CD14-positive monocyte (primary cell): ENCODE results near the gene FHL3. TPM values are rescaled to one million over a fixed set of nuclear protein-coding genes. Genes with fewer than 3 reads are reported as not detected.

Source experiments
- DNase-seq, 3 donors: peaks; one replicate each; pipeline ENCODE4 v3.0.0-alpha.2; 2011 to 2022
- H2AFZ ChIP-seq: 2 replicates; pipeline ENCODE4 v1.6.0; 2012; ENCODE audit warnings: mild to moderate bottlenecking, low read depth, low read length, inconsistent platforms; ENCODE audit not compliant: insufficient read depth, poor library complexity, severe bottlenecking
- H3K27ac ChIP-seq, 2 donors: 1 replicate in 1 of 2; 2 replicates in 1 of 2; pipeline ENCODE4 v1.5.1; 2012 to 2013; ENCODE audit warnings: low read length in 2 of 2, control low read depth in 1 of 2, inconsistent platforms in 1 of 2, low read depth in 1 of 2, mild to moderate bottlenecking in 1 of 2
- H3K27me3 ChIP-seq, 2 donors: one replicate each; pipeline versions ENCODE4 v1.6.0 to v1.6.1; 2011 to 2013; ENCODE audit warnings: low read length in 2 of 2; ENCODE audit not compliant: control insufficient read depth in 2 of 2, insufficient read depth in 2 of 2
- H3K36me3 ChIP-seq, 2 donors: replicated peaks in 1 of 2; 1 replicate in 1 of 2; 2 replicates in 1 of 2; pipeline versions ENCODE4 v1.5.1 to v1.6.1; 2012 to 2013; ENCODE audit warnings: low read length in 2 of 2, control low read depth in 1 of 2, inconsistent platforms in 1 of 2, mild to moderate bottlenecking in 1 of 2; ENCODE audit not compliant: insufficient read depth in 2 of 2, control insufficient read depth in 1 of 2
- H3K4me1 ChIP-seq, 2 donors: 1 replicate in 1 of 2; 2 replicates in 1 of 2; pipeline versions ENCODE4 v1.5.1 to v1.6.1; 2012 to 2013; ENCODE audit warnings: low read length in 2 of 2, control low read depth in 1 of 2, inconsistent platforms in 1 of 2, mild to moderate bottlenecking in 1 of 2, moderate library complexity in 1 of 2; ENCODE audit not compliant: insufficient read depth in 2 of 2, control insufficient read depth in 1 of 2
- H3K4me2 ChIP-seq: replicated peaks from 2 replicates; pipeline ENCODE3; 2012; ENCODE audit warnings: low read length, moderate library complexity, mild to moderate bottlenecking; ENCODE audit not compliant: poor library complexity, severe bottlenecking; ENCODE audit errors: extremely low read depth
- H3K4me3 ChIP-seq, 3 experiments: fragments of 200-600 bp in 1 of 3; sonication (generic) in 1 of 3; replicated peaks in 1 of 3; 1 replicate in 2 of 3; 2 replicates in 1 of 3; pipeline ENCODE4 v1.5.1; 2011 to 2013; ENCODE audit warnings: low read length in 3 of 3, mild to moderate bottlenecking in 3 of 3, control low read depth in 2 of 3, low read depth in 2 of 3, inconsistent platforms in 1 of 3, moderate library complexity in 1 of 3
- H3K79me2 ChIP-seq: 2 replicates; pipeline ENCODE4 v1.6.0; 2012; ENCODE audit warnings: mild to moderate bottlenecking, control low read depth, inconsistent platforms, low read length, moderate library complexity; ENCODE audit not compliant: insufficient read depth
- H3K9ac ChIP-seq: 2 replicates; pipeline ENCODE4 v1.6.0; 2017; ENCODE audit warnings: low read length, mild to moderate bottlenecking; ENCODE audit not compliant: insufficient read depth, poor library complexity, severe bottlenecking
- H3K9me3 ChIP-seq, 2 donors: replicated peaks in 1 of 2; 1 replicate in 1 of 2; 2 replicates in 1 of 2; pipeline versions ENCODE4 v1.5.1 to v1.6.1; 2012 to 2013; ENCODE audit warnings: low read length in 2 of 2, control low read depth in 1 of 2; ENCODE audit not compliant: control insufficient read depth in 1 of 2, insufficient read depth in 1 of 2
- H4K20me1 ChIP-seq: 2 replicates; pipeline ENCODE4 v1.6.0; 2012; ENCODE audit warnings: mild to moderate bottlenecking, low read length, control low read depth, moderate library complexity; ENCODE audit not compliant: insufficient read depth
- H3K27ac Mint-ChIP-seq, 7 donors: one replicate each; pipeline ENCODE4 v1.8.0; 2020; ENCODE audit warnings: mild to moderate bottlenecking in 7 of 7, mixed read lengths in 7 of 7, moderate library complexity in 6 of 7, inconsistent platforms in 2 of 7
- H3K27me3 Mint-ChIP-seq, 3 donors: one replicate each; pipeline ENCODE4 v1.8.0; 2021 to 2022; ENCODE audit warnings: low read depth in 3 of 3, mild to moderate bottlenecking in 3 of 3, mixed read lengths in 3 of 3, moderate library complexity in 3 of 3, inconsistent platforms in 1 of 3
- H3K36me3 Mint-ChIP-seq, 2 donors: one replicate each; pipeline ENCODE4 v1.8.0; 2020; ENCODE audit warnings: mixed read lengths in 2 of 2, inconsistent platforms in 1 of 2, mild to moderate bottlenecking in 1 of 2
- H3K4me1 Mint-ChIP-seq: one replicate; pipeline ENCODE4 v1.8.0; 2020; ENCODE audit warnings: mild to moderate bottlenecking, mixed read lengths
- H3K4me3 Mint-ChIP-seq, 2 donors: one replicate each; pipeline ENCODE4 v1.8.0; 2020; ENCODE audit warnings: mild to moderate bottlenecking in 2 of 2, mixed read lengths in 2 of 2, moderate library complexity in 1 of 2
- H3K9me3 Mint-ChIP-seq, 7 donors: one replicate each; pipeline ENCODE4 v1.8.0; 2020 to 2022; ENCODE audit warnings: mixed read lengths in 7 of 7, mild to moderate bottlenecking in 6 of 7, moderate library complexity in 6 of 7, inconsistent platforms in 2 of 7
- CTCF ChIP-seq: fragments of 200-600 bp; IDR thresholded peaks from one replicate; pipeline ENCODE4 v1.8.0; 2022; ENCODE audit warnings: antibody characterized with exemption, mild to moderate bottlenecking
- WGBS: methylation state at CpG from one replicate; pipeline ENCODE4 v1.1.5; 2013; ENCODE audit warnings: missing lambda C conversion rate; ENCODE audit not compliant: insufficient coverage; 5-methylcytosine and 5-hydroxymethylcytosine counted together
- intact Hi-C, 2 donors: fragments of 100-400 bp; cut with micrococcal nuclease; formaldehyde crosslinking; loops; one replicate each; pipeline versions ENCODE4 v1.15.0 to v1.15.1; 2023
- polyA plus RNA-seq, 3 donors: library from polyadenylated mRNA; depleted of rRNA in 1 of 3; unstranded in 2 of 3; stranded (reverse) in 1 of 3; fragments of 300-500 nt in 2 of 3; fragments of >200 nt in 1 of 3; fragmentation: Illumina TruSeq in 2 of 3; gene quantifications; 1 replicate in 2 of 3; 2 replicates in 1 of 3; pipeline ENCODE4 v1.2.3, GENCODE V29; 2012 to 2021

Gene FHL3
- polyA plus RNA-seq, 3 donors = 24.7 to 32.3 (median 26.1) TPM

- Histone ChIP-seq H3K4me3 (no peak overlapping the region), H3K27ac (no peak overlapping the region), H3K27me3 (peaks cover 43 to 83% of the 10 kb centered on the region in 2 donors), H3K9me3 (no peaks in the 10 kb centered on the region), H3K79me2 (no peaks in the 10 kb centered on the region), H4K20me1 (no peaks in the 10 kb centered on the region), H2AFZ (no peak overlapping the region), H3K9ac (no peak overlapping the region), H3K4me2 (peak overlapping the region; percentile 83), H3K36me3 (no peaks in the 10 kb centered on the region), H3K4me1 (peaks cover 9 to 22% of the 10 kb centered on the region in 2 donors)
- peaks cover 0 to 3% of the 10 kb centered on the region in 2 donors for H3K36me3 Mint-ChIP-seq
- H3K4me1 Mint-ChIP-seq = peaks cover 12% of the 10 kb centered on the region
- DNase-seq = no peak
- intact Hi-C loops = loop anchor here in 1 of 2 donors (10.0 kb wide), 1 partner anchor 789 kb away; no protein-coding TSS in a partner anchor
- WGBS = 5% methylated on average over 115 of the region's 115 CpGs
- H3K4me3 Mint-ChIP-seq = peak overlapping the region; percentile 20 to 71
- H3K27me3 Mint-ChIP-seq = peaks cover 62 to 84% (median 68%) of the 10 kb centered on the region in 3 donors
- no peak for TF ChIP-seq CTCF
- no peak overlapping the region for H3K27ac Mint-ChIP-seq
- peaks cover 0 to 21% (median 4%) of the 10 kb centered on the region in 7 donors for H3K9me3 Mint-ChIP-seq
Measured at GRCh38 chr1:38045401-38046332, 40.4 kb upstream of the FHL3 start.
